Activated T-cell treated with anti-CD3 and anti-CD28 coated beads, Interleukin-2, amount 50 U/mL, for 24 hours (primary cell): ENCODE results near the gene DHH.

Experiments
- DNase-seq: peaks from one replicate; pipeline ENCODE4 v3.0.0-alpha.2; 2020
- H3K27ac Mint-ChIP-seq: 2 replicates; pipeline ENCODE4 v1.8.0; 2020; ENCODE audit warnings: mild to moderate bottlenecking, mixed read lengths
- H3K27me3 Mint-ChIP-seq: 2 replicates; pipeline ENCODE4 v1.8.0; 2020; ENCODE audit warnings: mixed read lengths
- H3K36me3 Mint-ChIP-seq: 2 replicates; pipeline ENCODE4 v1.8.0; 2020; ENCODE audit warnings: low read depth, mixed read lengths
- H3K4me1 Mint-ChIP-seq: 2 replicates; pipeline ENCODE4 v1.8.0; 2020; ENCODE audit warnings: low read depth, mixed read lengths
- H3K4me3 Mint-ChIP-seq: 2 replicates; pipeline ENCODE4 v1.8.0; 2020; ENCODE audit warnings: mild to moderate bottlenecking, moderate library complexity, mixed read lengths
- H3K9me3 Mint-ChIP-seq: 2 replicates; pipeline ENCODE4 v1.8.0; 2020; ENCODE audit warnings: mixed read lengths

Gene DHH

DNA sequence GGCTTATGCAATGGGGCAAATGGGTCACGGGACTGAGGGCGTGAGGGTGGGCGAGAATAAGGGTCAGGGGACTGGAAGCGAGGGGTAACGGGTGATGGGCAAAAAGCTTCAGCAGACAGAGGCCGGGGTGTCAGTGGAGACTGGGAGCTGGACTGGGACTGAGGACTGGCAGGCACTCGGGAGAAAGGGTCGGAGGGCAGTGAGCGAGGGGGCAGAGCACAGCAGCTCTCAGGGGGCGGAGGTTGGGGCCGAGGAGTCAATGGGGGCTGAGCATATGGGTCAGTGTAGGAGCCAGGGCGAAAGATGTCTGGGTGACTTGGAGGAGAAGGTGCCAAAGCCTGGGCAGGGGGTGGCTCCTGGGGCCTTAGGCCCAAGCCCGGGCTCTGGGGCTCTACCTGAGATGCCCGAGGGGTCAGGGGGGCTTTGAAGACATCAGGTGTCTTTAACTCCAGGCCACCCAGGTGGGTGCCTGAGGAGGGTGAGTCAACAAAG lies 54.2 kb downstream of the DHH start:
- peaks cover 99% of the 10 kb centered on the region for H3K36me3 Mint-ChIP-seq
- H3K9me3 Mint-ChIP-seq, result no peaks in the 10 kb centered on the region
- no peak for DNase-seq
- no peak overlapping the region for H3K4me3 Mint-ChIP-seq
- no peaks in the 10 kb centered on the region for H3K27me3 Mint-ChIP-seq
- no peaks in the 10 kb centered on the region for H3K4me1 Mint-ChIP-seq
- no peak overlapping the region for H3K27ac Mint-ChIP-seq

DNA sequence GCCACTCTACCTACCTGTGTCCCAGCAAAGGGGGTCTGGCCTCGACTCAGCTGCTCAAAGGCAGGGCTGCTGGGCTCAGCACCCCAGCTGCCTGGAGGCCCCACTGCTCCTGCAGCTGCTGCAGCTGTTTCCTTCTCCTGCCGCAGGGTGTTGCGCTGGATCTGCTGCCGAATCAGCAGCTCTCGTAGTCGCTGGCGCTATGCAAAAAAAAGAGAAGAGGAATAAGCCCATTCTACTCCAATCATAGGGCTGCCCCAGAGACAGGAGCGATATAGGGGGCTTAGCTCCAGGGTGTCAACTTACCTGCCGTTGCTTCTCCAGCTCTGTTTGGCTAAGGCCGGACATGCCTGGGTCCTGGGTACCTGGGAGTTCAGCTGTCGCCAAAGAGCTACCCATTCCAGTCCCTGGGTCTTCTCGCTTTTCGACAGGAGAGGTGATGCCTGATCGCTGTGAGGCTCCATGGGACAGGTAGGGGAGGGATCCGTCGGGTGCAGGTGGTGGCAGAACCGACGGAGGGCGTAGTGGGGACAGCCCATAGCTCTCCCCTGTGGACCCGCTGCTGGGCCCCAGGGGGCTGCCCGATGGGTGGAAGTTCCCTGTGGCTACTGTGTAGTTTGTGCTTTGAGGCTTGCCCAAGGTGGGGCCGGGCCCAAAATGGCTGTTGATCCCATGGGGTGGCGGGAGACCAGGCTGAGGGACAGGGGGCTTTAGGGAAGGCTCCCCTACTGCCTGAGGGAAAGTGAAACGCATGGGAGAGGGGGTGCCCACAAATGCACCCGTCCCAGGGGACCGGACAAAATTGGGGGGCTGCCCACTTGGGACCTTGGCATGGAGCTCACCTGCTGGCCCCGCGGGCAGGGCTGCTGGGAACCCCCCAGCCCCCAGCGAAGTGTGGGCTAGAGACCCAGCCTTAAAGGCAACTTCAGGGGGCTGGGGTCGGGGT lies 54.9 kb downstream of the DHH start:
- Mint-ChIP-seq H3K4me3 (no peak overlapping the region), H3K27ac (no peak overlapping the region), H3K9me3 (no peaks in the 10 kb centered on the region), H3K36me3 (peaks cover 99% of the 10 kb centered on the region), H3K4me1 (no peaks in the 10 kb centered on the region), H3K27me3 (no peaks in the 10 kb centered on the region)
- DNase-seq, result no peak

DNA sequence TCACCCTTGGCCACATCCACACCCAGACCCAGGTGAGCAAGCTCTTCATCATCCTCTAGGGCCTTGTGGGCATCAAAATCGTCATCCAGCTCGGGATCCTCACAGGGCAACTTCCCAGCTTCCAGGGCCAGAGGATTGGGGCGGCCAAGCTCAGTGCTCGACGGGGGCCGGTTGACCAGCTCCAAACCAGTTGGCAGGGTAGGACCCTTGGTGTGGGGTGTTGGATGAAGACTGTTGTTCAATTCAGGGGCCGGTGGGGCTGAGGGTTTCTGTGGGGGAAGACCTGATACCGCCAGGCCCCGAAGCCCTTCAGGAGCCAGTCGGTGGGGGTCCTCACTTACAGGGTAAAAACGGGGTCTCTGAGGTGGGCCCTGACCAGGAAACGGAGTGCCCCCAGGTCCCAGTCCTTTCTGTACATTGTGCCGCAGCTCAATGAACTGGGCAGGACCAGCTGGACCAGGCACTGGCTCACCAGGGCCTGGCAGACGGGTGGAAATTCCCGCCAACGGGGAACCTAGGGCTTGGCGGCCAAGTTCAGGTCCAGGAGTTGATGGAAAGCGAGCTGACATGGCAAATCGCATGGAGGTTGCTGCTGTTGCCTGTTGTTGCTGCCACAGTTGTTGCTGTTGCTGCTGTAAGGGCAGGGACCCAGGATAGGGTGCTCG lies 56.2 kb downstream of the DHH start:
- DNase-seq, result no peak

DNA sequence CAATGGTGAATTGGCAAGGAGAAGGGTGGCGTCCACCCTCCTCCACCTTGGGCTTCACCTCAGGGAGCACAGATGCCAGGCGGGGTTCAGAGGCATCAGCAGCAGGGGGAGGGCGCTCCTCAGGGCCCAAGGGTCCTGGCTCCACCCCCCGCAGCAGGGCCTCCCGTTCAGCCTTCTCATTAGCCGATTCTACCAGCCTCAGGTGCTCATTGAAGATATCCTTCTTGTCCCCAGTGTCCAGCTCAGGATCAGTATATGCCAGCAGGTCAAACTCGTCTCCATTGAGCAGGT lies 56.7 kb downstream of the DHH start:
- no peaks in the 10 kb centered on the region for H3K4me1 Mint-ChIP-seq
- H3K27ac Mint-ChIP-seq, result no peak overlapping the region
- no peaks in the 10 kb centered on the region for H3K27me3 Mint-ChIP-seq
- no peaks in the 10 kb centered on the region for H3K9me3 Mint-ChIP-seq
- H3K4me3 Mint-ChIP-seq, result no peak overlapping the region
- H3K36me3 Mint-ChIP-seq, result peaks cover 99% of the 10 kb centered on the region
- DNase-seq, result no peak

More for the DNA sequence above, 56.2 kb downstream of the DHH start:
- Mint-ChIP-seq H3K27ac (no peak overlapping the region), H3K9me3 (no peaks in the 10 kb centered on the region), H3K36me3 (peaks cover 99% of the 10 kb centered on the region), H3K4me3 (no peak overlapping the region), H3K27me3 (no peaks in the 10 kb centered on the region), H3K4me1 (no peaks in the 10 kb centered on the region)

DNA sequence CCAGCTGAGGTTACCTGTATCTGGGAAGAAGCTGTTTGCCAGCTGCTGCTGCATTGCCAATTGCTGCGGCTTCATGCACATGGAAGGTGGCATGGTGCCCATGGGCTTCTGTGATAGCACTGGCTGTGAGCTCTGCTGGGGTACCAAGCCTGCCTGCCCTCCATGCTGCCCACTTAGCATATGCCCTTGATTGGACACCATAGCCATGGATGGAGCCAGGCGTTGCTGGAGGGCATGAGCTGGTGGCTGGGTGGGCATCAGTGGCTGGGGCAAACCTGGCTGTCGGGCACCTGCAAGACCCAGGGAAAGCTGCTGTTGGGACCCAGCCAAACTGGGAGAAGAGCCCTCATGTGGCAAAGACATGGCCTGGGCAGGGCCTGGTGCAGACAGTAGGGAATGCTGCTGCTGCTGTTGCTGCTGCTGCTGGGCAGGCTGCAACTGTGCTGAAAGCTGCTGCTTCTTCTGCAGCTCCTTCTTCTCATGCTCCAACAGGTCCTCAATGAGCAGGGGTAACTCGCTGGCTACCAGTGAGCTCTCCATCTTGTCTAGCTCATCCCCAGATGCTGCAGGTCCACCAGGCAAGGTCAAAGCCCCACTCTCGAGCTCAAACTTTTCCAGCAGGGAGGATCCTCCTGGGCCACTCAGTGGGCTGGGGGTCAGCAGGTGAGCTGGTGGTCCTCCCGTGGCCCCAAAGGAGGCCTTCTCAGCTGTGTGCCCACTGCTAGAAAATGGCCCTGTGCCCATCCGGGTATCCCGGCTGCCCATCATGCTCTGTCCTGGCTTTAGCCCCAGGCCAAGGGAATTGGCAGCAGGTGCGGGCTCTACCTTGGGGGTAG lies 57.3 kb downstream of the DHH start:
- H3K4me3 Mint-ChIP-seq, result no peak overlapping the region
- H3K27ac Mint-ChIP-seq, result no peak overlapping the region
- no peak for DNase-seq
- H3K36me3 Mint-ChIP-seq, result peaks cover 99% of the 10 kb centered on the region
- no peaks in the 10 kb centered on the region for H3K4me1 Mint-ChIP-seq
- H3K9me3 Mint-ChIP-seq, result no peaks in the 10 kb centered on the region
- H3K27me3 Mint-ChIP-seq, result no peaks in the 10 kb centered on the region
